Loucy (cell line): Measurements from ENCODE around the gene NDUFB10.
"Not testable (repeated sequence)": the region's sequence is repeated elsewhere in the genome, so short reads cannot be mapped to it uniquely, and the experiment has no call there.

Experiments used
- H2AFZ ChIP-seq: fragments of 200-600 bp; sonication (generic); 2 replicates; pipeline ENCODE4 v1.6.0; 2016; ENCODE audit warnings: antibody characterized with exemption, mild to moderate bottlenecking, low read length, moderate library complexity
- H3F3A ChIP-seq: fragments of 200-600 bp; 2 replicates; pipeline ENCODE4 v1.6.0; 2016; ENCODE audit warnings: antibody characterized with exemption, low read depth, mild to moderate bottlenecking
- H3K27me3 ChIP-seq: fragments of 200-600 bp; sonication (generic); 2 replicates; pipeline ENCODE4 v1.6.1; 2014; ENCODE audit warnings: low read length, mild to moderate bottlenecking; ENCODE audit not compliant: insufficient read depth, poor library complexity, severe bottlenecking
- H3K36me3 ChIP-seq: fragments of 200-600 bp; sonication (generic); 2 replicates; pipeline ENCODE4 v1.6.1; 2016; ENCODE audit warnings: low read length; ENCODE audit not compliant: insufficient read depth
- H3K4me1 ChIP-seq: fragments of 200-600 bp; sonication (generic); 2 replicates; pipeline ENCODE4 v1.5.1; 2014; ENCODE audit warnings: low read length, mild to moderate bottlenecking; ENCODE audit not compliant: insufficient read depth, poor library complexity, severe bottlenecking
- H3K4me2 ChIP-seq: fragments of 200-600 bp; sonication (generic); 2 replicates; pipeline ENCODE4 v1.6.0; 2014; ENCODE audit warnings: antibody characterized with exemption, low read length, low read depth, mild to moderate bottlenecking; ENCODE audit not compliant: poor library complexity, severe bottlenecking
- H3K4me3 ChIP-seq: fragments of 200-600 bp; sonication (generic); 2 replicates; pipeline ENCODE4 v1.5.1; 2014; ENCODE audit warnings: low read length, mild to moderate bottlenecking, mixed read lengths; ENCODE audit not compliant: poor library complexity, severe bottlenecking
- H3K79me2 ChIP-seq: fragments of 200-600 bp; sonication (generic); 2 replicates; pipeline ENCODE4 v1.6.1; 2014; ENCODE audit warnings: low read length; ENCODE audit not compliant: insufficient read depth
- H3K9ac ChIP-seq: fragments of 200-600 bp; sonication (generic); 2 replicates; pipeline ENCODE4 v1.6.0; 2014; ENCODE audit warnings: mild to moderate bottlenecking, low read depth, low read length, moderate library complexity; ENCODE audit not compliant: poor library complexity, severe bottlenecking
- H3K9me2 ChIP-seq: fragments of 200-600 bp; sonication (generic); replicated peaks from 2 replicates; pipeline ENCODE4 v1.6.1; 2016; ENCODE audit warnings: low read depth, low read length, mixed read lengths
- H3K9me3 ChIP-seq: fragments of 200-600 bp; sonication (generic); 2 replicates; pipeline ENCODE4 v1.6.1; 2014; ENCODE audit warnings: mild to moderate bottlenecking, antibody characterized with exemption, low read length, low read depth; ENCODE audit not compliant: insufficient read depth
- H4K20me1 ChIP-seq: fragments of 200-600 bp; sonication (generic); 2 replicates; pipeline ENCODE4 v1.6.0; 2014; ENCODE audit warnings: antibody characterized with exemption, low read length, mild to moderate bottlenecking; ENCODE audit not compliant: insufficient read depth, poor library complexity, severe bottlenecking
- EZH2phosphoT487 ChIP-seq: fragments of 200-600 bp; IDR thresholded peaks from 2 replicates; pipeline ENCODE4 v1.6.1; 2018; ENCODE audit warnings: antibody characterized with exemption, mild to moderate bottlenecking, moderate library complexity, borderline replicate concordance
- TF ChIP-seq, protein P1 (sequence below): fragments of 200-600 bp; sonication (generic); conservative IDR thresholded peaks from 2 replicates; pipeline ENCODE4 v1.5.1; 2014; ENCODE audit warnings: mild to moderate bottlenecking, antibody characterized with exemption, low read length

NDUFB10 gene

DNA sequence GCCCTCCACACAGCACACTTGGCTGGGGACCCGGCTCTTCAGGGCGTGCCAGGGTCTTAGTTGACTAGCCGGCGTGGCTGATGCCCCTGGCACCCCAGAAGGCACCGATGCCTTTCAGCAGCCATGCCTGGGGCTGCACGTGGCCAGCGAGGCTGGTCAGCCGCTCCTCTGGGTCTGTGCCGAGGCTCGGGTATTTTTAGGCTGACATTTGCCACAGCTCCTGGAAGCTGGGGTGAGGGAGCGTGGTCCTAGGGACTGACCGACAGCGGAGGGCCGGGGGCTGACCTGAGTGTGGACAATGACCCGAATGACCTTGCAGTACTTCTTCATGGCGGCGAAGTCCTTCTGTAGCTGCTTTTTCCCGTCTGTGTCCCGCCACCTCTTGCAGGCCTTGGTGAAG lies 8.8 kb upstream of the NDUFB10 start:
- Histone ChIP-seq H3K9me3 (no peaks in the 10 kb centered on the region), H2AFZ (no peak overlapping the region), H3K4me2 (no peak overlapping the region), H3K4me3 (no peak overlapping the region), H3F3A (no peaks in the 10 kb centered on the region), H4K20me1 (no peaks in the 10 kb centered on the region), H3K4me1 (no peaks in the 10 kb centered on the region), H3K79me2 (no peaks in the 10 kb centered on the region), H3K9me2 (no peaks in the 10 kb centered on the region), H3K9ac (no peak overlapping the region), H3K36me3 (no peaks in the 10 kb centered on the region), H3K27me3 (no peaks in the 10 kb centered on the region)
- no peak for TF ChIP-seq EZH2phosphoT487
- TF ChIP-seq, protein P1, sequence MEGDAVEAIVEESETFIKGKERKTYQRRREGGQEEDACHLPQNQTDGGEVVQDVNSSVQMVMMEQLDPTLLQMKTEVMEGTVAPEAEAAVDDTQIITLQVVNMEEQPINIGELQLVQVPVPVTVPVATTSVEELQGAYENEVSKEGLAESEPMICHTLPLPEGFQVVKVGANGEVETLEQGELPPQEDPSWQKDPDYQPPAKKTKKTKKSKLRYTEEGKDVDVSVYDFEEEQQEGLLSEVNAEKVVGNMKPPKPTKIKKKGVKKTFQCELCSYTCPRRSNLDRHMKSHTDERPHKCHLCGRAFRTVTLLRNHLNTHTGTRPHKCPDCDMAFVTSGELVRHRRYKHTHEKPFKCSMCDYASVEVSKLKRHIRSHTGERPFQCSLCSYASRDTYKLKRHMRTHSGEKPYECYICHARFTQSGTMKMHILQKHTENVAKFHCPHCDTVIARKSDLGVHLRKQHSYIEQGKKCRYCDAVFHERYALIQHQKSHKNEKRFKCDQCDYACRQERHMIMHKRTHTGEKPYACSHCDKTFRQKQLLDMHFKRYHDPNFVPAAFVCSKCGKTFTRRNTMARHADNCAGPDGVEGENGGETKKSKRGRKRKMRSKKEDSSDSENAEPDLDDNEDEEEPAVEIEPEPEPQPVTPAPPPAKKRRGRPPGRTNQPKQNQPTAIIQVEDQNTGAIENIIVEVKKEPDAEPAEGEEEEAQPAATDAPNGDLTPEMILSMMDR: no peak

DNA sequence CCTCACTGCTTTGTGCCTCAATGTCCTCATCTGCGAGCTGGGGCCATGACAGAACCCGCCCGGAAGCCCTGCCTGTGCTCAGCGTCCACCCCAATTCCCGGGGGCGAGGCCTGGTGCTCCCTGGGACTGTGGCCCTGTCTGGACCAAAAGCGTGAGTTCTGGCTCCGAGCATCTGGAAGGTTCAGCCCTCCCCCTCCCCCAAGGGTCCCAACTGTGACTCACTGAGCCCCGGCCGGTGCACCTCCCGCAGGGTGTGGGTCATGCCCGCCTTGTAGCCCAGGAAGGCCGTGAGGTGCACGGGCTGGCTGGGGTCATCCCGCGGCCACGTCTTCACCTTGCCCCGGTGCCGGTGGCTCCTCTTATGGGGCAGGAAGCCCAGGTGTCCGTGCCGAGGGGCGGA lies 5.6 kb upstream of the NDUFB10 start:
- no peaks in the 10 kb centered on the region for H3K27me3 ChIP-seq
- no peak overlapping the region for H2AFZ ChIP-seq
- H3K9me2 ChIP-seq: no peaks in the 10 kb centered on the region
- no peaks in the 10 kb centered on the region for H3K4me1 ChIP-seq
- no peaks in the 10 kb centered on the region for H3K36me3 ChIP-seq
- no peak overlapping the region for H3K4me2 ChIP-seq
- H4K20me1 ChIP-seq: no peaks in the 10 kb centered on the region
- H3K4me3 ChIP-seq: no peak overlapping the region
- no peak for TF ChIP-seq EZH2phosphoT487
- TF ChIP-seq, protein P1: no peak
- H3F3A ChIP-seq: no peaks in the 10 kb centered on the region
- H3K9me3 ChIP-seq: no peaks in the 10 kb centered on the region
- no peaks in the 10 kb centered on the region for H3K79me2 ChIP-seq
- H3K9ac ChIP-seq: no peak overlapping the region

DNA sequence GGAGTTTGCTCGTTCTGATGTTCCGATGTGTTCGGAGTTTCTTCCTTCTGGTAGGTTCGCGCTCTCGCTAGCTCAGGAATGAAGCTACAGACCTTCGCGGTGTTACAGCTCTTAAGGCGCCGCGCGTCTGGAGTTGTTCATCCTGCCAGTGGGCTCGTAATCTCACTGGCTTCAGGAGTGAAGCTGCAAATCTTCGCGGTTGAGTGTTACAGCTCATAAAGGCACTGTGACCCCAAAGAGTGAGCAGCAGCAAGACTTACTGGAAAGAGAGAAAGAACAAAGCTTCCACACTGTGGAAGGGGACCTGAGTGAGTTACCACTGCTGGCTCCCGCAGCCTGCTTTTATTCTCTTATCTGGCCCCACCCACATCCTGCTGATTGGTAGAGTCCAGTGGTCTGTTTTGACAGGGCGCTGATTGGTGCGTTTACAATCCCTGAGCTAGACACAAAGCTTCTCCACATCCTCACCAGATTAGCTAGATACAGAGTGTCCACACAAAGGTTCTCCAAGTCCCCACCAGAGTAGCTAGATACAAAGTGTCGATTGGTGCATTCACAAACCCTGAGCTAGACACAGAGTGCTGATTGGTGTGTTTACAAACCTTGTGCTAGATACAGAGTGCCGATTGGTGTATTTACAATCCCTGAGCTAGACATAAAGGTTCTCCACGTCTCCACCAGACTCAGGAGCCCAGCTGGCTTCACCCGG lies 1.8 kb upstream of the NDUFB10 start:
- not testable (repeated sequence) for H3K9ac ChIP-seq, H3K4me3 ChIP-seq, H3K27me3 ChIP-seq, H3K9me2 ChIP-seq, H3K9me3 ChIP-seq, H3K4me2 ChIP-seq, H2AFZ ChIP-seq, H3F3A ChIP-seq, H3K4me1 ChIP-seq
- Histone ChIP-seq H4K20me1 (peaks cover 12% of the 10 kb centered on the region), H3K79me2 (peaks cover 21% of the 10 kb centered on the region; the same call in 1 of the 2 replicates), H3K36me3 (peaks cover 10% of the 10 kb centered on the region; the same call in 1 of the 2 replicates)

DNA sequence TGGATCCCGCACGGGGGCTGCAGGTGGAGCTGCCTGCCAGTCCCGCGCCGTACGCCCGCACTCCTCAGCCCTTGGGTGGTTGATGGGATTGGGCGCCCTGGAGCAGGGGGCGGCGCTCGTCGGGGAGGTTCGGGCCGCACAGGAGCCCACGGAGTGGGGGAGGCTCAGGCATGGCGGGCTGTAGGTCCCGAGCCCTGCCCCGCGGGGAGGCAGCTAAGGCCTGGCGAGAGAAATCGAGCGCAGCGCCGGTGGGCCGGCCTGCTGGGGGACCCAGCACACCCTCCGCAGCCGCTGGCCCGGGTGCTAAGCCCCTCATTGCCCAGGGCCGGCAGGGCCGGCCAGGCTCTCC lies 1.2 kb upstream of the NDUFB10 start:
- H3K79me2 ChIP-seq: peaks cover 26% of the 10 kb centered on the region
- H3K4me2 ChIP-seq, H3K4me1 ChIP-seq, H3K27me3 ChIP-seq, H3K9me2 ChIP-seq, H3K9me3 ChIP-seq, H3K4me3 ChIP-seq, H2AFZ ChIP-seq, H3F3A ChIP-seq, H3K9ac ChIP-seq: not testable (repeated sequence)
- H4K20me1 ChIP-seq: peaks cover 16% of the 10 kb centered on the region
- H3K36me3 ChIP-seq: peaks cover 16% of the 10 kb centered on the region; the same call in 1 of the 2 replicates
